ENCODE results near the gene XXYLT1. TPM values are rescaled to one million over a fixed set of nuclear protein-coding genes. Genes with fewer than 3 reads are reported as not detected.

XXYLT1 gene
- total and polyA plus RNA-seq, 9 of the 15 experiments (the other 6 are each of a cell fraction or from before 2014, with no cell fraction given) = 1.9 to 18.9 (median 15.0) TPM

- TF ChIP-seq, protein P1, sequence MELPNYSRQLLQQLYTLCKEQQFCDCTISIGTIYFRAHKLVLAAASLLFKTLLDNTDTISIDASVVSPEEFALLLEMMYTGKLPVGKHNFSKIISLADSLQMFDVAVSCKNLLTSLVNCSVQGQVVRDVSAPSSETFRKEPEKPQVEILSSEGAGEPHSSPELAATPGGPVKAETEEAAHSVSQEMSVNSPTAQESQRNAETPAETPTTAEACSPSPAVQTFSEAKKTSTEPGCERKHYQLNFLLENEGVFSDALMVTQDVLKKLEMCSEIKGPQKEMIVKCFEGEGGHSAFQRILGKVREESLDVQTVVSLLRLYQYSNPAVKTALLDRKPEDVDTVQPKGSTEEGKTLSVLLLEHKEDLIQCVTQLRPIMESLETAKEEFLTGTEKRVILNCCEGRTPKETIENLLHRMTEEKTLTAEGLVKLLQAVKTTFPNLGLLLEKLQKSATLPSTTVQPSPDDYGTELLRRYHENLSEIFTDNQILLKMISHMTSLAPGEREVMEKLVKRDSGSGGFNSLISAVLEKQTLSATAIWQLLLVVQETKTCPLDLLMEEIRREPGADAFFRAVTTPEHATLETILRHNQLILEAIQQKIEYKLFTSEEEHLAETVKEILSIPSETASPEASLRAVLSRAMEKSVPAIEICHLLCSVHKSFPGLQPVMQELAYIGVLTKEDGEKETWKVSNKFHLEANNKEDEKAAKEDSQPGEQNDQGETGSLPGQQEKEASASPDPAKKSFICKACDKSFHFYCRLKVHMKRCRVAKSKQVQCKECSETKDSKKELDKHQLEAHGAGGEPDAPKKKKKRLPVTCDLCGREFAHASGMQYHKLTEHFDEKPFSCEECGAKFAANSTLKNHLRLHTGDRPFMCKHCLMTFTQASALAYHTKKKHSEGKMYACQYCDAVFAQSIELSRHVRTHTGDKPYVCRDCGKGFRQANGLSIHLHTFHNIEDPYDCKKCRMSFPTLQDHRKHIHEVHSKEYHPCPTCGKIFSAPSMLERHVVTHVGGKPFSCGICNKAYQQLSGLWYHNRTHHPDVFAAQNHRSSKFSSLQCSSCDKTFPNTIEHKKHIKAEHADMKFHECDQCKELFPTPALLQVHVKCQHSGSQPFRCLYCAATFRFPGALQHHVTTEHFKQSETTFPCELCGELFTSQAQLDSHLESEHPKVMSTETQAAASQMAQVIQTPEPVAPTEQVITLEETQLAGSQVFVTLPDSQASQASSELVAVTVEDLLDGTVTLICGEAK (IDR thresholded peaks at IDR 0.05) = peak; percentile 66
- TF ChIP-seq, protein P1 (CRISPR knock-in tag; IDR thresholded peaks at IDR 0.05) = no peak
- TF ChIP-seq, protein P2, sequence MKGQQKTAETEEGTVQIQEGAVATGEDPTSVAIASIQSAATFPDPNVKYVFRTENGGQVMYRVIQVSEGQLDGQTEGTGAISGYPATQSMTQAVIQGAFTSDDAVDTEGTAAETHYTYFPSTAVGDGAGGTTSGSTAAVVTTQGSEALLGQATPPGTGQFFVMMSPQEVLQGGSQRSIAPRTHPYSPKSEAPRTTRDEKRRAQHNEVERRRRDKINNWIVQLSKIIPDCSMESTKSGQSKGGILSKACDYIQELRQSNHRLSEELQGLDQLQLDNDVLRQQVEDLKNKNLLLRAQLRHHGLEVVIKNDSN (CRISPR knock-in tag; IDR thresholded peaks at IDR 0.05) = peak; percentile 18; the same call in 1 of the 2 replicates
- TF ChIP-seq ZNF586 (CRISPR knock-in tag; conservative IDR thresholded peaks at IDR 0.05) (no peak), ZNF445 (CRISPR knock-in tag; IDR thresholded peaks at IDR 0.05; ENCODE audit: low read depth) (no peak), U2AF1 (optimal IDR thresholded peaks at IDR 0.05; ENCODE audit: low read depth, low read length) (no peak), ZEB2 (IDR thresholded peaks at IDR 0.05) (no peak), TAF15 (IDR thresholded peaks at IDR 0.05; ENCODE audit: low read depth, low read length) (no peak), CCAR2 (IDR thresholded peaks at IDR 0.05; ENCODE audit: low read depth, low read length) (no peak)
- TF ChIP-seq, protein P3, sequence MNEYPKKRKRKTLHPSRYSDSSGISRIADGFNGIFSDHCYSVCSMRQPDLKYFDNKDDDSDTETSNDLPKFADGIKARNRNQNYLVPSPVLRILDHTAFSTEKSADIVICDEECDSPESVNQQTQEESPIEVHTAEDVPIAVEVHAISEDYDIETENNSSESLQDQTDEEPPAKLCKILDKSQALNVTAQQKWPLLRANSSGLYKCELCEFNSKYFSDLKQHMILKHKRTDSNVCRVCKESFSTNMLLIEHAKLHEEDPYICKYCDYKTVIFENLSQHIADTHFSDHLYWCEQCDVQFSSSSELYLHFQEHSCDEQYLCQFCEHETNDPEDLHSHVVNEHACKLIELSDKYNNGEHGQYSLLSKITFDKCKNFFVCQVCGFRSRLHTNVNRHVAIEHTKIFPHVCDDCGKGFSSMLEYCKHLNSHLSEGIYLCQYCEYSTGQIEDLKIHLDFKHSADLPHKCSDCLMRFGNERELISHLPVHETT (CRISPR knock-in tag; conservative IDR thresholded peaks at IDR 0.05 in 1 of 2, IDR thresholded peaks at IDR 0.05 in 1 of 2) = peak in 1 of 2 experiments; percentile 51; a peak in 1 of 4 replicates
- TF ChIP-seq, protein P4, sequence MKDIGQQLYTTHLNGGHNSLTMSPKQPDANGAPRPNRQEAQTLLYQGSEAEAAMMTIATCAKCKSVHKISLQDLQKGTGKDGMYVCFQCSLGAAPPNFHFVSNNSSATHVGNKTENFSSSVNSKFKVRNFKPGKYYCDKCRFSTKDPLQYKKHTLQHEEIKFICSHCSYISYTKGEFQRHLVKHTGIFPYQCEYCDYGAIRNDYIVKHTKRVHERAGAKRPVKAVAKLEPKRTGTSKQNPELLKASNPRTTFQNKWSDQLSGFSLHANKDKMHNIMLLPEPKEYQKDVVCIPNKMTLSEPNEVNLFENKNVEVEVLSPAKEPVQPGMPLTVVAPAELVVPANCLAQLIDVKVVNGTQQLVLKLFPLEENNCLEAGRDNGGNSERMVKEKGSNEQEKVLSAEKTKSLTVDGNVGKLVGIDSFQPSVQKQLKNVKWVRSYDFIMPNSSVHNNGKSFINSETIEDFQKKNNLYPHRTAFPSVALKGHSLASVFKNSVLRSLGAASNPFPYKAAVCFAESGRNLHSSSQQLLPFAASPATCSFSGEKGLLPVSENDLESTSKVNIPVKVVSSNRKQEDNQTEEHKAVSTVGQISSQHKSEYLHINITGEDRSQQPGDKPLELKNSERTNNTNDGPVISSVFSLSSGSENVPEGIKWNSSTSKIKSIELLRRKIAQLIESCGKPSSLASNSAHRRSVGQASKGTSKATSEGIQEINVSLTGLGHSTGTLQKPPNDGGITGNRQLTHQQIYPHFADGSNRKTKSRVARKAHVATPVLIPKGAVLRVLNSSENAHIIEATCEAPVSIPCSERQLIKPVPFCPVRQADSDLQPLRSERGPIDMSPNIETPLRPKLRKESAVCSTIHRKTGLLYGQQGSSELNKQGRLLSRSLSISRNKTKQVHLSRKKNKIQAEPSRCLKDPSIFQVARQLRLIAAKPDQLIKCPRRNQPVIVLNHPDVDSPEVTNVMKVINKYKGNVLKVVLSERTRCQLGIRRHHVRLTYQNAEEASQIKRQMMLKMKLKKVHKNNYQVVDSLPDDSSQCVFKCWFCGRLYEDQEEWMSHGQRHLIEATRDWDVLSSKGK (CRISPR knock-in tag; IDR thresholded peaks at IDR 0.05) = no peak
Measured at GRCh38 chr3:195150181-195151118, 120.5 kb downstream of the XXYLT1 start (continued).

Measured in K562 (cell line).